Measurements from ENCODE around the gene CILP.
"Not testable (repeated sequence)": the region's sequence is repeated elsewhere in the genome, so short reads cannot be mapped to it uniquely, and the experiment has no call there.

CILP gene

GRCh38 chr15:65194826-65195547, 16.3 kb downstream of the CILP start:
- DNase-seq = no peak

GRCh38 chr15:65192016-65192415, 19.3 kb downstream of the CILP start:
- DNase-seq = no peak

- DNase-seq = peak; percentile 55
Measured at GRCh38 chr15:65189102-65189740, 22.1 kb downstream of the CILP start.

GRCh38 chr15:65188472-65188871, 22.8 kb downstream of the CILP start:
- not testable (repeated sequence) for DNase-seq

GRCh38 chr15:65184868-65185717, 26.2 kb downstream of the CILP start, which contains the start of gene CLPX:
CLPX (minus strand) TSS chr15:65185342; CDS start chr15:65185153, 189 bp downstream.
- peak; percentile 97 for DNase-seq

GRCh38 chr15:65184305-65184867, 26.9 kb downstream of the CILP start:
- peak; percentile 86 for DNase-seq

- DNase-seq = no peak
Measured at GRCh38 chr15:65183865-65184159, 27.5 kb downstream of the CILP start.

- DNase-seq = no peak
Measured at GRCh38 chr15:65182538-65182937, 28.7 kb downstream of the CILP start.

- DNase-seq = not testable (repeated sequence)
Measured at GRCh38 chr15:65181582-65182353, 29.5 kb downstream of the CILP start.

- no peak for DNase-seq
Measured at GRCh38 chr15:65180167-65180566, 31.1 kb downstream of the CILP start.

- DNase-seq = no peak
Measured at GRCh38 chr15:65177901-65178300, 33.4 kb downstream of the CILP start.

- no peak for DNase-seq
Measured at GRCh38 chr15:65176056-65176455, 35.2 kb downstream of the CILP start.

- DNase-seq = no peak
Measured at GRCh38 chr15:65175511-65175910, 35.8 kb downstream of the CILP start.

GRCh38 chr15:65174509-65174908, 36.8 kb downstream of the CILP start:
- no peak for DNase-seq

- no peak for DNase-seq
Measured at GRCh38 chr15:65172531-65172930, 38.7 kb downstream of the CILP start.

GRCh38 chr15:65171428-65171827, 39.8 kb downstream of the CILP start:
- DNase-seq = no peak

GRCh38 chr15:65165875-65166274, 45.4 kb downstream of the CILP start:
- DNase-seq = no peak

- no peak for DNase-seq
Measured at GRCh38 chr15:65164139-65164538, 47.1 kb downstream of the CILP start.

GRCh38 chr15:65163041-65163440, 48.2 kb downstream of the CILP start:
- no peak for DNase-seq

GRCh38 chr15:65156692-65157091, 54.6 kb downstream of the CILP start:
- DNase-seq = no peak

GRCh38 chr15:65154720-65155119, 56.6 kb downstream of the CILP start:
- DNase-seq = no peak

- DNase-seq = no peak
Measured at GRCh38 chr15:65147902-65148301, 63.4 kb downstream of the CILP start.
